HEK293 (cell line): ENCODE data around the gene SIL1.

Experiments
- CTCF ChIA-PET: fragments of 350-600 bp; formaldehyde crosslinking; extraction: SDS; loops from one replicate; lab custom pipeline; 2021; ENCODE audit warnings: antibody characterized with exemption; lab: Yijun Ruan, JAX
- POLR2A ChIA-PET: fragments of 300-600 bp; formaldehyde crosslinking; extraction: SDS; loops from one replicate; lab custom pipeline; 2020; ENCODE audit warnings: antibody characterized with exemption, inconsistent platforms; lab: Yijun Ruan, JAX
- H3K27ac ChIP-seq: fragments of 200-500 bp; sonication (Bioruptor generic); 2 replicates; pipeline ENCODE4 v1.5.1; 2014; ENCODE audit warnings: low read depth, low read length, control low read depth, inconsistent platforms; ENCODE audit errors: extremely low read depth
- H3K36me3 ChIP-seq, 2 experiments: fragments of 200-500 bp in 1 of 2; sonication (Bioruptor generic) in 1 of 2; 1 replicate in 1 of 2; 2 replicates in 1 of 2; pipeline ENCODE4 v1.5.1; 2014 to 2017; ENCODE audit warnings: inconsistent platforms in 2 of 2, low read length in 2 of 2; ENCODE audit not compliant: control insufficient read depth in 2 of 2, insufficient read depth in 1 of 2
- H3K4me1 ChIP-seq: fragments of 200-500 bp; sonication (Bioruptor generic); 2 replicates; pipeline ENCODE4 v1.5.1; 2014; ENCODE audit warnings: mild to moderate bottlenecking, low read length, inconsistent platforms; ENCODE audit not compliant: control insufficient read depth, insufficient read depth
- H3K4me3 ChIP-seq: 2 replicates; pipeline ENCODE4 v1.5.1; 2011; ENCODE audit warnings: low read depth, mild to moderate bottlenecking, control low read depth, low read length, moderate library complexity
- H3K9me3 ChIP-seq: fragments of 200-500 bp; sonication (Bioruptor generic); 2 replicates; pipeline ENCODE4 v1.5.1; 2014; ENCODE audit warnings: low read depth, low read length, inconsistent platforms; ENCODE audit not compliant: control insufficient read depth, insufficient read depth
- FEZF1 ChIP-seq: fragments of 450-650 bp; formaldehyde crosslinking; IDR thresholded peaks from 2 replicates; pipeline ENCODE4 v1.5.1; 2016; ENCODE audit warnings: missing biosample characterization, missing genetic modification characterization
- GLI2 ChIP-seq: fragments of 450-650 bp; formaldehyde crosslinking; IDR thresholded peaks from 2 replicates; pipeline ENCODE4; 2017; ENCODE audit warnings: missing biosample characterization, missing genetic modification characterization, low read depth, borderline replicate concordance
- REPIN1 ChIP-seq: fragments of 450-650 bp; formaldehyde crosslinking; IDR thresholded peaks from 2 replicates; pipeline ENCODE4 v1.5.1; 2017; ENCODE audit warnings: missing biosample characterization, missing genetic modification characterization, low read depth
- ZNF280C ChIP-seq: fragments of 450-650 bp; formaldehyde crosslinking; IDR thresholded peaks from 2 replicates; pipeline ENCODE4 v1.5.1; 2016; ENCODE audit warnings: missing biosample characterization, missing genetic modification characterization
- ZNF354C ChIP-seq: fragments of 450-650 bp; formaldehyde crosslinking; IDR thresholded peaks from 2 replicates; pipeline ENCODE4 v1.5.1; 2016; ENCODE audit warnings: missing biosample characterization, missing genetic modification characterization, low read depth, borderline replicate concordance
- ZNF366 ChIP-seq: fragments of 450-650 bp; formaldehyde crosslinking; conservative IDR thresholded peaks from 2 replicates; pipeline ENCODE4 v1.5.1; 2016; ENCODE audit warnings: missing biosample characterization, missing genetic modification characterization
- ZNF560 ChIP-seq: fragments of 450-650 bp; formaldehyde crosslinking; IDR thresholded peaks from 2 replicates; pipeline ENCODE4 v1.5.1; 2017; ENCODE audit warnings: missing biosample characterization, missing genetic modification characterization, borderline replicate concordance
- ZNF670 ChIP-seq: fragments of 450-650 bp; formaldehyde crosslinking; IDR thresholded peaks from 2 replicates; pipeline ENCODE4 v1.5.1; 2016; ENCODE audit warnings: missing biosample characterization, missing genetic modification characterization, low read depth
- ZNF768 ChIP-seq: fragments of 450-650 bp; formaldehyde crosslinking; IDR thresholded peaks from 2 replicates; pipeline ENCODE4 v1.5.1; 2018; ENCODE audit warnings: missing biosample characterization, mild to moderate bottlenecking, missing genetic modification characterization
- ZNF830 ChIP-seq: fragments of 450-650 bp; IDR thresholded peaks from 2 replicates; pipeline ENCODE4 v1.5.0; 2018; ENCODE audit warnings: missing biosample characterization, missing genetic modification characterization, low read depth, mild to moderate bottlenecking, moderate library complexity
- TF ChIP-seq, protein P1 (sequence below): fragments of 450-650 bp; formaldehyde crosslinking; IDR thresholded peaks from 2 replicates; pipeline ENCODE4 v1.5.1; 2016; ENCODE audit warnings: missing biosample characterization, missing genetic modification characterization
- TF ChIP-seq, protein P2 (sequence below): fragments of 450-650 bp; formaldehyde crosslinking; IDR thresholded peaks from 2 replicates; pipeline ENCODE4 v1.5.1; 2016; ENCODE audit warnings: missing biosample characterization, missing genetic modification characterization

The SIL1 gene

GRCh38 chr5:139062910-139063663, 135.1 kb downstream of the SIL1 start:
- POLR2A ChIA-PET, result no interaction called here

GRCh38 chr5:139061856-139062255, 136.3 kb downstream of the SIL1 start:
- no peaks in the 10 kb centered on the region; the same call in 1 of the 2 replicates for H3K4me1 ChIP-seq
- TF ChIP-seq ZNF560 (tag by site-specific recombination) (no peak), FEZF1 (tag by site-specific recombination) (peak; percentile 67), GLI2 (tag by site-specific recombination) (no peak), ZNF354C (tag by site-specific recombination) (no peak)
- TF ChIP-seq, protein P1, sequence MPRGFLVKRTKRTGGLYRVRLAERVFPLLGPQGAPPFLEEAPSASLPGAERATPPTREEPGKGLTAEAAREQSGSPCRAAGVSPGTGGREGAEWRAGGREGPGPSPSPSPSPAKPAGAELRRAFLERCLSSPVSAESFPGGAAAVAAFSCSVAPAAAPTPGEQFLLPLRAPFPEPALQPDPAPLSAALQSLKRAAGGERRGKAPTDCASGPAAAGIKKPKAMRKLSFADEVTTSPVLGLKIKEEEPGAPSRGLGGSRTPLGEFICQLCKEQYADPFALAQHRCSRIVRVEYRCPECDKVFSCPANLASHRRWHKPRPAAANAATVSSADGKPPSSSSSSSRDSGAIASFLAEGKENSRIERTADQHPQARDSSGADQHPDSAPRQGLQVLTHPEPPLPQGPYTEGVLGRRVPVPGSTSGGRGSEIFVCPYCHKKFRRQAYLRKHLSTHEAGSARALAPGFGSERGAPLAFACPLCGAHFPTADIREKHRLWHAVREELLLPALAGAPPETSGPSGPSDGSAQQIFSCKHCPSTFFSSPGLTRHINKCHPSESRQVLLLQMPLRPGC, result no peak
- TF ChIP-seq, all 188 proteins: peak for 1
- Histone ChIP-seq H3K27ac (no peak overlapping the region), H3K36me3 (no peaks in the 10 kb centered on the region), H3K9me3 (no peaks in the 10 kb centered on the region), H3K4me3 (no peak overlapping the region)
- ChIA-PET CTCF (interaction anchor here (0.7 kb wide), 1 partner anchor 359 kb away, joined by 3 read pairs; no protein-coding TSS in a partner anchor), POLR2A (no interaction called here)

More at GRCh38 chr5:139062910-139063663, 135.1 kb downstream of the SIL1 start:
- Histone ChIP-seq H3K27ac (no peak overlapping the region), H3K4me3 (no peak overlapping the region), H3K36me3 (no peaks in the 10 kb centered on the region)
- CTCF ChIA-PET, result interaction anchor here (0.5 kb wide), 1 partner anchor 199 kb away, joined by 3 read pairs; no protein-coding TSS in a partner anchor
- 0 out of 2 replicates have a peak, but pooled peaks have one; percentile 6 for TF ChIP-seq FEZF1 (tag by site-specific recombination)
- TF ChIP-seq, protein P2, sequence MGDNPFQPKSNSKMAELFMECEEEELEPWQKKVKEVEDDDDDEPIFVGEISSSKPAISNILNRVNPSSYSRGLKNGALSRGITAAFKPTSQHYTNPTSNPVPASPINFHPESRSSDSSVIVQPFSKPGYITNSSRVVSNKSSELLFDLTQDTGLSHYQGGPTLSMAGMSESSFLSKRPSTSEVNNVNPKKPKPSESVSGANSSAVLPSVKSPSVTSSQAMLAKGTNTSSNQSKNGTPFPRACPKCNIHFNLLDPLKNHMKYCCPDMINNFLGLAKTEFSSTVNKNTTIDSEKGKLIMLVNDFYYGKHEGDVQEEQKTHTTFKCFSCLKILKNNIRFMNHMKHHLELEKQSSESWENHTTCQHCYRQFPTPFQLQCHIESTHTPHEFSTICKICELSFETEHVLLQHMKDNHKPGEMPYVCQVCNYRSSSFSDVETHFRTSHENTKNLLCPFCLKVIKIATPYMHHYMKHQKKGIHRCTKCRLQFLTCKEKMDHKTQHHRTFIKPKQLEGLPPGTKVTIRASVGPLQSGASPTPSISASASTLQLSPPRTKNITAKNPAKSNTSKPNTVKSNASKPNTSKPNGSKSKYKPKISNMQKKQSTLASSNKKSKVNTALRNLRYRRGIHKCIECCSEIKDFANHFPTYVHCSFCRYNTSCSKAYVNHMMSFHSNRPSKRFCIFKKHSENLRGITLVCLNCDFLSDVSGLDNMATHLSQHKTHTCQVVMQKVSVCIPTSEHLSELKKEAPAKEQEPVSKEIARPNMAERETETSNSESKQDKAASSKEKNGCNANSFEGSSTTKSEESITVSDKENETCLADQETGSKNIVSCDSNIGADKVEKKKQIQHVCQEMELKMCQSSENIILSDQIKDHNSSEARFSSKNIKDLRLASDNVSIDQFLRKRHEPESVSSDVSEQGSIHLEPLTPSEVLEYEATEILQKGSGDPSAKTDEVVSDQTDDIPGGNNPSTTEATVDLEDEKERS (tag by site-specific recombination), result no peak
- TF ChIP-seq, all 188 proteins: peak for 1
- Histone ChIP-seq H3K9me3 (no peaks in the 10 kb centered on the region), H3K4me1 (no peaks in the 10 kb centered on the region; the same call in 1 of the 2 replicates)

DNA sequence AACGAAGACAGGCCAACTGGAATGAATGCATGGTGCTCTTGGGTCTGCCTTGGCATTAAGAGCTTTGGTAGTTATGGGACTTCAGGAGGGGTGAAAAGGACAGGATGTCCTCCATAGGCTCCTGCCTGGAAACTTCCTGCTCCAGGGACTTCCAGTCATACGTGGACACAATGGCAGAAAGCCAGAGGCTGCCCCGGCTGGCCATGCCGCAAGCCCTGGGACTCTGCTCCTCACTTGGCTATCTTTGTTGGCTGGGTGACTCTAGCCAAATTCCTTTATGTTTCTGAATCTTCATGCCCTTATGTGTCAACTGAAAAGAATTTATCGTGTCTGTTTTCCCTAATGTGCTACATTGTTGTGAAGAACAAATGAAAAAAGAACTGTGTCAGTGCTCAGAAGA, 136.9 kb downstream of the SIL1 start:
- Histone ChIP-seq H3K9me3 (no peaks in the 10 kb centered on the region), H3K4me1 (no peaks in the 10 kb centered on the region; the same call in 1 of the 2 replicates), H3K36me3 (no peaks in the 10 kb centered on the region), H3K27ac (no peak overlapping the region), H3K4me3 (no peak overlapping the region)
- TF ChIP-seq REPIN1 (tag by site-specific recombination) (no peak), ZNF768 (tag by site-specific recombination) (no peak), ZNF670 (no peak), ZNF366 (tag by site-specific recombination) (no peak), ZNF280C (tag by site-specific recombination) (no peak), ZNF830 (no peak)
- ChIA-PET CTCF (no interaction called here), POLR2A (no interaction called here)
